ENCODE data around the gene HS3ST5. TPM values are rescaled to one million over a fixed set of nuclear protein-coding genes. Genes with fewer than 3 reads are reported as not detected.

HS3ST5 gene
- total RNA-seq, 1 donor from 2014 or later: 0.11 TPM

GRCh38 chr6:114346451-114346850 is 3.6 kb upstream of the HS3ST5 start:
- no peak for DNase-seq (ENCODE audit: extremely low spot score, unreplicated experiment)
- Mint-ChIP-seq H3K4me3 (ENCODE audit: unreplicated experiment) (no peak overlapping the region), H3K27ac (ENCODE audit: unreplicated experiment) (no peak overlapping the region), H3K27me3 (ENCODE audit: unreplicated experiment) (peaks cover 5% of the 10 kb centered on the region), H3K36me3 (ENCODE audit: unreplicated experiment) (no peaks in the 10 kb centered on the region), H3K4me1 (ENCODE audit: unreplicated experiment) (peaks cover 18% of the 10 kb centered on the region), H3K9me3 (ENCODE audit: unreplicated experiment) (no peaks in the 10 kb centered on the region)
- TF ChIP-seq CTCF (IDR thresholded peaks at IDR 0.05): no peak

GRCh38 chr6:114344971-114345275 is 2.1 kb upstream of the HS3ST5 start:
- no peak for TF ChIP-seq CTCF (IDR thresholded peaks at IDR 0.05)
- H3K4me1 Mint-ChIP-seq (ENCODE audit: unreplicated experiment): peaks cover 18% of the 10 kb centered on the region
- no peak overlapping the region for H3K4me3 Mint-ChIP-seq (ENCODE audit: unreplicated experiment)
- H3K9me3 Mint-ChIP-seq (ENCODE audit: unreplicated experiment): no peaks in the 10 kb centered on the region
- peaks cover 5% of the 10 kb centered on the region for H3K27me3 Mint-ChIP-seq (ENCODE audit: unreplicated experiment)
- no peaks in the 10 kb centered on the region for H3K36me3 Mint-ChIP-seq (ENCODE audit: unreplicated experiment)
- no peak overlapping the region for H3K27ac Mint-ChIP-seq (ENCODE audit: unreplicated experiment)
- no peak for DNase-seq (ENCODE audit: extremely low spot score, unreplicated experiment)

GRCh38 chr6:114344246-114344970 is 1.6 kb upstream of the HS3ST5 start:
- peaks cover 5% of the 10 kb centered on the region for H3K27me3 Mint-ChIP-seq (ENCODE audit: unreplicated experiment)
- H3K4me1 Mint-ChIP-seq (ENCODE audit: unreplicated experiment): peaks cover 18% of the 10 kb centered on the region
- no peaks in the 10 kb centered on the region for H3K36me3 Mint-ChIP-seq (ENCODE audit: unreplicated experiment)
- no peak for DNase-seq (ENCODE audit: extremely low spot score, unreplicated experiment)
- H3K27ac Mint-ChIP-seq (ENCODE audit: unreplicated experiment): no peak overlapping the region
- H3K4me3 Mint-ChIP-seq (ENCODE audit: unreplicated experiment): no peak overlapping the region
- H3K9me3 Mint-ChIP-seq (ENCODE audit: unreplicated experiment): no peaks in the 10 kb centered on the region
- no peak for TF ChIP-seq CTCF (IDR thresholded peaks at IDR 0.05)

- Mint-ChIP-seq H3K27me3 (ENCODE audit: unreplicated experiment) (peaks cover 5% of the 10 kb centered on the region), H3K4me3 (ENCODE audit: unreplicated experiment) (peak overlapping the region; percentile 77), H3K27ac (ENCODE audit: unreplicated experiment) (no peak overlapping the region), H3K36me3 (ENCODE audit: unreplicated experiment) (no peaks in the 10 kb centered on the region), H3K4me1 (ENCODE audit: unreplicated experiment) (peaks cover 18% of the 10 kb centered on the region), H3K9me3 (ENCODE audit: unreplicated experiment) (no peaks in the 10 kb centered on the region)
- DNase-seq (ENCODE audit: extremely low spot score, unreplicated experiment): no peak
- TF ChIP-seq CTCF (IDR thresholded peaks at IDR 0.05): no peak
Measured at GRCh38 chr6:114343782-114344144, 940 bp upstream of the HS3ST5 start.

GRCh38 chr6:114342086-114342825 is 567 bp downstream of the HS3ST5 start:
- Mint-ChIP-seq H3K9me3 (ENCODE audit: unreplicated experiment) (no peaks in the 10 kb centered on the region), H3K4me3 (ENCODE audit: unreplicated experiment) (peak overlapping the region; percentile 77), H3K27me3 (ENCODE audit: unreplicated experiment) (peaks cover 5% of the 10 kb centered on the region), H3K4me1 (ENCODE audit: unreplicated experiment) (peaks cover 18% of the 10 kb centered on the region), H3K27ac (ENCODE audit: unreplicated experiment) (no peak overlapping the region), H3K36me3 (ENCODE audit: unreplicated experiment) (no peaks in the 10 kb centered on the region)
- peak; percentile 84 for DNase-seq (ENCODE audit: extremely low spot score, unreplicated experiment)
- TF ChIP-seq CTCF (IDR thresholded peaks at IDR 0.05): no peak

Data from osteocyte (in vitro differentiated cells).